A549 (cell line): ENCODE data around the gene ITGB2. TPM values are rescaled to one million over a fixed set of nuclear protein-coding genes. Genes with fewer than 3 reads are reported as not detected.

Experiments
- ATAC-seq, 2 experiments: fragments of 200-7000 bp in 1 of 2; fragments of >200 bp in 1 of 2; cut with Nextera tagmentation in 1 of 2; cut with Tn5 transposase in 1 of 2; 3 replicates each; pipeline versions ENCODE4 v1.8.0 to v1.9.1; 2018 to 2020; ENCODE audit warnings: mild to moderate bottlenecking in 1 of 2, moderate library complexity in 1 of 2
- CTCF ChIA-PET: fragments of 300-600 bp; sonication (Branson Sonifier 250); formaldehyde crosslinking; extraction: SDS; loops from one replicate; lab custom pipeline; 2021; ENCODE audit warnings: antibody characterized with exemption, inconsistent platforms; lab: Yijun Ruan, JAX
- POLR2A ChIA-PET: fragments of 350-600 bp; formaldehyde crosslinking; extraction: SDS; loops from one replicate; lab custom pipeline; 2021; ENCODE audit warnings: antibody characterized with exemption, inconsistent platforms; lab: Yijun Ruan, JAX
- DNase-seq, 2 experiments: peaks; one replicate each; pipeline versions ENCODE4 v3.0.0 to v3.0.0-alpha.2; 2011 to 2016; ENCODE audit warnings: low read depth in 1 of 2, low spot score in 1 of 2
- FAIRE-seq: peaks from 2 replicates; lab custom pipeline; 2011; peaks lifted over from hg19 to GRCh38; lab: Jason Lieb, UNC
- H3K27ac ChIP-seq, 2 experiments: fragments of >200 bp; sonication (Bioruptor Twin); formaldehyde crosslinking; 3 replicates each; pipeline ENCODE4 v1.5.1; 2016 to 2017
- H3K4me1 ChIP-seq: fragments of >200 bp; sonication (Bioruptor Twin); formaldehyde crosslinking; 3 replicates; pipeline ENCODE4 v1.6.1; 2016
- H3K4me2 ChIP-seq: fragments of >200 bp; sonication (Bioruptor Twin); formaldehyde crosslinking; 3 replicates; pipeline ENCODE4 v1.6.1; 2016
- H3K4me3 ChIP-seq: fragments of >200 bp; sonication (Bioruptor Twin); formaldehyde crosslinking; 3 replicates; pipeline ENCODE4 v1.5.1; 2016
- H3K9me3 ChIP-seq: fragments of >200 bp; sonication (Bioruptor Twin); formaldehyde crosslinking; 3 replicates; pipeline ENCODE4 v1.6.1; 2016
- BHLHE40 ChIP-seq: IDR thresholded peaks from 2 replicates; pipeline ENCODE4 v1.6.1; 2012; ENCODE audit warnings: low read depth, low read length, inconsistent platforms
- EHMT2 ChIP-seq: fragments of 200-600 bp; sonication (generic); IDR thresholded peaks from 2 replicates; pipeline ENCODE4 v1.6.1; 2016; ENCODE audit warnings: antibody characterized with exemption, low read depth, mild to moderate bottlenecking, moderate library complexity
- EP300 ChIP-seq, 2 experiments: fragments of >200 bp; sonication (Bioruptor Twin); formaldehyde crosslinking; IDR thresholded peaks; 2 replicates in 1 of 2; 3 replicates in 1 of 2; pipeline ENCODE4 v1.6.1; 2016 to 2017
- FOSB ChIP-seq: fragments of 250-450 bp; sonication (Bioruptor Pico); IDR thresholded peaks from 2 replicates; pipeline ENCODE4 v1.5.0; 2020; ENCODE audit warnings: mild to moderate bottlenecking, moderate library complexity
- FOXS1 ChIP-seq: fragments of 250-450 bp; sonication (Bioruptor Pico); IDR thresholded peaks from 2 replicates; pipeline ENCODE4 v1.5.0; 2020; ENCODE audit warnings: mild to moderate bottlenecking, moderate library complexity
- GATA3 ChIP-seq: IDR thresholded peaks from 2 replicates; pipeline ENCODE4 v1.6.1; 2012; ENCODE audit warnings: borderline replicate concordance
- HOXA7 ChIP-seq: fragments of 250-450 bp; sonication (Bioruptor Pico); IDR thresholded peaks from 2 replicates; pipeline ENCODE4 v1.5.0; 2020; ENCODE audit warnings: mild to moderate bottlenecking, moderate library complexity
- MAZ ChIP-seq: fragments of 150-350 bp; IDR thresholded peaks from 2 replicates; pipeline ENCODE4 v1.6.1; 2014; ENCODE audit warnings: antibody characterized with exemption, low read depth, low read length, borderline replicate concordance
- NFE2L2 ChIP-seq: fragments of 150-350 bp; conservative IDR thresholded peaks from 2 replicates; pipeline ENCODE4 v1.6.1; 2014; ENCODE audit warnings: low read length
- POLR2A ChIP-seq: IDR thresholded peaks from 2 replicates; pipeline ENCODE4 v1.6.1; 2012; ENCODE audit warnings: mild to moderate bottlenecking, low read length
- RAD21 ChIP-seq, 2 experiments: fragments of >200 bp in 1 of 2; sonication (Bioruptor Twin) in 1 of 2; formaldehyde crosslinking in 1 of 2; IDR thresholded peaks in 1 of 2; conservative IDR thresholded peaks in 1 of 2; 2 replicates in 1 of 2; 3 replicates in 1 of 2; pipeline ENCODE4 v1.6.1; 2012 to 2018; ENCODE audit warnings: inconsistent platforms in 1 of 2
- RCOR1 ChIP-seq: fragments of 150-350 bp; IDR thresholded peaks from 2 replicates; pipeline ENCODE4 v1.6.1; 2014; ENCODE audit warnings: antibody characterized with exemption, low read length, low read depth
- TP53 ChIP-seq: fragments of 250-450 bp; sonication (Bioruptor Pico); IDR thresholded peaks from 2 replicates; pipeline ENCODE4 v1.5.0; 2021; ENCODE audit warnings: mild to moderate bottlenecking, moderate library complexity
- ZC3H11A ChIP-seq: fragments of 450-650 bp; IDR thresholded peaks from 2 replicates; pipeline ENCODE4 v1.6.1; 2014; ENCODE audit warnings: antibody characterized with exemption, mild to moderate bottlenecking
- ZFP36 ChIP-seq: fragments of 450-650 bp; IDR thresholded peaks from 2 replicates; pipeline ENCODE4 v1.6.1; 2014; ENCODE audit warnings: borderline replicate concordance; ENCODE audit not compliant: partially characterized antibody
- WGBS: methylation state at CpG from one replicate; pipeline ENCODE4 v1.1.6; 2017; ENCODE audit errors: missing lambda C conversion rate; 5-methylcytosine and 5-hydroxymethylcytosine counted together
- polyA plus RNA-seq, 4 experiments: library from polyadenylated mRNA; depleted of rRNA in 3 of 4; stranded (reverse); fragments of >200 nt; fragmentation: RNase III in 1 of 4; extraction: RNeasy Plus Mini Kit Qiagen cat#74134 plus additional on column Dnase treatment in 1 of 4; gene quantifications; 2 replicates in 3 of 4; 3 replicates in 1 of 4; pipeline ENCODE4 v1.2.3, GENCODE V29; 2011 to 2017
- TF ChIP-seq, protein P1 (sequence below): fragments of >200 bp; sonication (Bioruptor Twin); formaldehyde crosslinking; IDR thresholded peaks from 3 replicates; pipeline ENCODE4 v1.5.1; 2016
- TF ChIP-seq, protein P2 (sequence below): IDR thresholded peaks from 2 replicates; pipeline ENCODE4 v1.6.1; 2012
- TF ChIP-seq, protein P3 (sequence below): fragments of 200-600 bp; sonication (generic); IDR thresholded peaks from 2 replicates; pipeline ENCODE4 v1.6.1; 2016; ENCODE audit warnings: antibody characterized with exemption, mild to moderate bottlenecking, moderate library complexity

The ITGB2 gene
- polyA plus RNA-seq, 2 of the 4 experiments (the other 2 are of a cell fraction), result 0.46 to 0.59 TPM

DNA sequence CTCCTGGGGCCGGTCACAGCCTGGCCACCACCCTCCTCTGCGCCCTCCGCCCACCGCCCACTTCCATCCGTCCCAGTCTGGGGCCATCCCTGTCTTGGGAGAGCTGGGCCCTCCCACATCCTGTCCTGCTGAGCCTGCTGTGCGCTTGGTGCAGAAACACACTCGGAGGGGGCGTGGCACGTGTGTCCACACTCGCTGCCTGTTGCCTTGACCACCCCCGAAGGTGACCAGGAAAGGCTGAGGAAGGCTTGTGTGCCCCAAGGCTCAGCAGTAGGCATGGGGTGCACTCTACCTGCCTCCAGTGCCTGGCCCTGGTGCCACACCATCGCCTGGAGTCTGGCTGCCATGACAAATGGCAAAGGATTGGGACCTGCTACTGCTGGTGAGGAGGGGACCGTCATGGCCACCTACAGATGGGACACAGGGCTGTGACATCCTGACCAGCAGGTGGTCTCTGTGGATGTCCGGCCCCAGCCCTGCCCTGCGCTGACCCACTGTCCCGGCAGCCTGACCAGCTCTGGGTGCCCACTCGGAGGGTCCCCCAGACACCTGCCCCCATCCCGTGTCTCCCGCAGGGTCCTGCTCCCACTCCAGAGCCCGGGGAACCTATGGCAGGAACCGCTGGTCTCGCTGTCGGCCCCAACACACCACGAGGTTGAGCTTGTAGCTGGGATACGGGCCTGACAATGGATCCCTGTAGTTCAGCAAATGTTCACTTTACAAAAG is 24.0 kb downstream of the ITGB2 start:
- 67% methylated on average over 5 of the region's 25 CpGs for WGBS
- DNase-seq (no peak), FAIRE-seq (no peak), ATAC-seq (no peak)
- no peaks in the 10 kb centered on the region for H3K4me1 ChIP-seq
- no peak overlapping the region for H3K27ac ChIP-seq
- ChIA-PET POLR2A (no interaction called here), CTCF (interaction anchor here (1.0 to 6.4 kb wide), 3 partner anchors 13 to 36 kb away, joined by 4 to 50 read pairs (median 4); no protein-coding TSS in a partner anchor)
- no peak overlapping the region for H3K4me2 ChIP-seq
- TF ChIP-seq, protein P1, sequence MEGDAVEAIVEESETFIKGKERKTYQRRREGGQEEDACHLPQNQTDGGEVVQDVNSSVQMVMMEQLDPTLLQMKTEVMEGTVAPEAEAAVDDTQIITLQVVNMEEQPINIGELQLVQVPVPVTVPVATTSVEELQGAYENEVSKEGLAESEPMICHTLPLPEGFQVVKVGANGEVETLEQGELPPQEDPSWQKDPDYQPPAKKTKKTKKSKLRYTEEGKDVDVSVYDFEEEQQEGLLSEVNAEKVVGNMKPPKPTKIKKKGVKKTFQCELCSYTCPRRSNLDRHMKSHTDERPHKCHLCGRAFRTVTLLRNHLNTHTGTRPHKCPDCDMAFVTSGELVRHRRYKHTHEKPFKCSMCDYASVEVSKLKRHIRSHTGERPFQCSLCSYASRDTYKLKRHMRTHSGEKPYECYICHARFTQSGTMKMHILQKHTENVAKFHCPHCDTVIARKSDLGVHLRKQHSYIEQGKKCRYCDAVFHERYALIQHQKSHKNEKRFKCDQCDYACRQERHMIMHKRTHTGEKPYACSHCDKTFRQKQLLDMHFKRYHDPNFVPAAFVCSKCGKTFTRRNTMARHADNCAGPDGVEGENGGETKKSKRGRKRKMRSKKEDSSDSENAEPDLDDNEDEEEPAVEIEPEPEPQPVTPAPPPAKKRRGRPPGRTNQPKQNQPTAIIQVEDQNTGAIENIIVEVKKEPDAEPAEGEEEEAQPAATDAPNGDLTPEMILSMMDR, result no peak
- TF ChIP-seq EP300 (IDR thresholded peaks at IDR 0.05) (no peak), MAZ (no peak)
- H3K9me3 ChIP-seq, result no peaks in the 10 kb centered on the region
- H3K4me3 ChIP-seq, result no peak overlapping the region

DNA sequence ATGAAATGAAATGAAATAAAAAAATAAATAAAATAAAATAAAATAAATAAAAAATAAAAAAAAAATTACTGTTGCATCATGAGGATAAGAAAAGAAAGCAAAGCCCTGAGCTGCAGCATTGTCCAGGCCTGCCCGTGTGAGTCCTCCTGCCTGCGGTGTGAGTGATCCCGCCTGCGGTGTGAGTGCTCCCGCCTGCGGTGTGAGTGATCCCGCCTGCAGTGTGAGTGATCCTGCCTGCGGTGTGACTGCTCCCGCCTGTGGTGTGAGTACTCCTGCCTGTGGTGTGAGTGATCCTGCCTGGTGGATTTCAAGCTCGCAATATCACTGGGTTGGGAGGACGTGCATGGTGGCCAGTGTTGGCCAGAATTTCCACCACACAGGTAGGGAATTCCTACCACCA is 24.8 kb downstream of the ITGB2 start:
- ATAC-seq (no peak), FAIRE-seq (no peak), DNase-seq (no peak)
- ChIA-PET CTCF (interaction anchor here (1.0 to 6.4 kb wide), 4 partner anchors 13 to 37 kb away, joined by 4 to 50 read pairs (median 4); no protein-coding TSS in a partner anchor), POLR2A (no interaction called here)
- WGBS, result 83% methylated on average over 11 of the region's 11 CpGs
- Histone ChIP-seq H3K4me1 (no peaks in the 10 kb centered on the region), H3K9me3 (no peaks in the 10 kb centered on the region), H3K4me2 (no peak overlapping the region), H3K27ac (no peak overlapping the region), H3K4me3 (no peak overlapping the region)
- no peak for TF ChIP-seq EHMT2
- TF ChIP-seq, protein P2, sequence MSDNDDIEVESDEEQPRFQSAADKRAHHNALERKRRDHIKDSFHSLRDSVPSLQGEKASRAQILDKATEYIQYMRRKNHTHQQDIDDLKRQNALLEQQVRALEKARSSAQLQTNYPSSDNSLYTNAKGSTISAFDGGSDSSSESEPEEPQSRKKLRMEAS, result no peak
- TF ChIP-seq RCOR1, result no peak
- TF ChIP-seq HOXA7 (CRISPR knock-in tag), result no peak
- no peak for TF ChIP-seq NFE2L2
- no peak for TF ChIP-seq ZFP36
- no peak for TF ChIP-seq MAZ
- no peak for TF ChIP-seq BHLHE40
- no peak for TF ChIP-seq FOXS1
- TF ChIP-seq TP53 (CRISPR knock-in tag), result no peak
- no peak for TF ChIP-seq POLR2A
- no peak for TF ChIP-seq FOSB (CRISPR knock-in tag)
- TF ChIP-seq, protein P3, sequence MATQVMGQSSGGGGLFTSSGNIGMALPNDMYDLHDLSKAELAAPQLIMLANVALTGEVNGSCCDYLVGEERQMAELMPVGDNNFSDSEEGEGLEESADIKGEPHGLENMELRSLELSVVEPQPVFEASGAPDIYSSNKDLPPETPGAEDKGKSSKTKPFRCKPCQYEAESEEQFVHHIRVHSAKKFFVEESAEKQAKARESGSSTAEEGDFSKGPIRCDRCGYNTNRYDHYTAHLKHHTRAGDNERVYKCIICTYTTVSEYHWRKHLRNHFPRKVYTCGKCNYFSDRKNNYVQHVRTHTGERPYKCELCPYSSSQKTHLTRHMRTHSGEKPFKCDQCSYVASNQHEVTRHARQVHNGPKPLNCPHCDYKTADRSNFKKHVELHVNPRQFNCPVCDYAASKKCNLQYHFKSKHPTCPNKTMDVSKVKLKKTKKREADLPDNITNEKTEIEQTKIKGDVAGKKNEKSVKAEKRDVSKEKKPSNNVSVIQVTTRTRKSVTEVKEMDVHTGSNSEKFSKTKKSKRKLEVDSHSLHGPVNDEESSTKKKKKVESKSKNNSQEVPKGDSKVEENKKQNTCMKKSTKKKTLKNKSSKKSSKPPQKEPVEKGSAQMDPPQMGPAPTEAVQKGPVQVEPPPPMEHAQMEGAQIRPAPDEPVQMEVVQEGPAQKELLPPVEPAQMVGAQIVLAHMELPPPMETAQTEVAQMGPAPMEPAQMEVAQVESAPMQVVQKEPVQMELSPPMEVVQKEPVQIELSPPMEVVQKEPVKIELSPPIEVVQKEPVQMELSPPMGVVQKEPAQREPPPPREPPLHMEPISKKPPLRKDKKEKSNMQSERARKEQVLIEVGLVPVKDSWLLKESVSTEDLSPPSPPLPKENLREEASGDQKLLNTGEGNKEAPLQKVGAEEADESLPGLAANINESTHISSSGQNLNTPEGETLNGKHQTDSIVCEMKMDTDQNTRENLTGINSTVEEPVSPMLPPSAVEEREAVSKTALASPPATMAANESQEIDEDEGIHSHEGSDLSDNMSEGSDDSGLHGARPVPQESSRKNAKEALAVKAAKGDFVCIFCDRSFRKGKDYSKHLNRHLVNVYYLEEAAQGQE, result no peak
- TF ChIP-seq GATA3, result no peak

GRCh38 chr21:44894687-44895302 is 25.9 kb downstream of the ITGB2 start:
- POLR2A ChIA-PET, result no interaction called here
- Histone ChIP-seq H3K9me3 (no peaks in the 10 kb centered on the region), H3K4me2 (no peak overlapping the region), H3K4me1 (no peaks in the 10 kb centered on the region), H3K27ac (no peak overlapping the region), H3K4me3 (no peak overlapping the region)
- DNase-seq (no peak), FAIRE-seq (no peak), ATAC-seq (no peak)
- TF ChIP-seq RAD21 (conservative IDR thresholded peaks at IDR 0.05 in 1 of 2, IDR thresholded peaks at IDR 0.05 in 1 of 2) (no peak), BHLHE40 (no peak), ZC3H11A (no peak)
- WGBS, result 67% methylated on average over 6 of the region's 19 CpGs
- CTCF ChIA-PET, result interaction anchor here (0.5 to 6.4 kb wide), 11 partner anchors 12 to 234 kb away, joined by 3 to 50 read pairs (median 5); no protein-coding TSS in a partner anchor
